ENCODE measurements around the gene AKR1E2.

AKR1E2 gene

DNA sequence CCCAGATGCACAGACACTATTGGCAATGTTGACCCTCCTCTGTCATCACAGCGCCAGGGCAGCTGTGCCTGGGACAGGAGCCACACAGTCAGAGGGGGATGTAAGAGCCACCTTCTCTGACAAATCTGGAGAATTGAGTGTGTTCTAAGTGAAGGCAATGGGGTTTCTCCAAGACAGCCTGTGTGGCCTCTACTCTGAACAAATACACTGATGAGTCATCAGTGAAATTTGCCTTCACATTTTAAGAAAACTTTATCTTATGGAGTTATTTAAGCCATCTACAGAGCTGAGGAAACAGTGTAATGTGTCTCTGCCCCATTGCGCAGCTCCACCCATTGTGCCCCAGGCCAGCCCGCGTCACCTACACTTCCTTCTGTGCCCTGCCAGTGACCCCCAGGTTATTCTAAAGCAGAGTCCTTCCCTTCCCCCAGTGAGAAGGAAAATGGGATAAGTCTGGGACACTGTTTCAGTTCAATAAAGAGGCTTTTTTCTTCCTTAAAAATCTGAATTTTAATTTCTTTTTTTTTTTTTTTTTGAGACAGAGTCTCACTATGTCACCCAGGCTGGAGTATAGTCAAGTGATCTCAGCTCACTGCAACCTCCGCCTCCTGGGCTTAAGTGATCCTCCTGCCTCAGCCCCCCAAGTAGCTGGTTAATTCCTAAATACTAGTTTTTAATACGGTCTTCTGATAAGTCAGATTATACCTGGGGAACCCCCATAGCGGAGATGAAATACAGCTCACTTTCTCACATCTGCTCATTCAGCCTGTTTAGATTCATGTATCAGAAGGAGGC, 21.8 kb downstream of the AKR1E2 start:
- DNase-seq: no peak

DNA sequence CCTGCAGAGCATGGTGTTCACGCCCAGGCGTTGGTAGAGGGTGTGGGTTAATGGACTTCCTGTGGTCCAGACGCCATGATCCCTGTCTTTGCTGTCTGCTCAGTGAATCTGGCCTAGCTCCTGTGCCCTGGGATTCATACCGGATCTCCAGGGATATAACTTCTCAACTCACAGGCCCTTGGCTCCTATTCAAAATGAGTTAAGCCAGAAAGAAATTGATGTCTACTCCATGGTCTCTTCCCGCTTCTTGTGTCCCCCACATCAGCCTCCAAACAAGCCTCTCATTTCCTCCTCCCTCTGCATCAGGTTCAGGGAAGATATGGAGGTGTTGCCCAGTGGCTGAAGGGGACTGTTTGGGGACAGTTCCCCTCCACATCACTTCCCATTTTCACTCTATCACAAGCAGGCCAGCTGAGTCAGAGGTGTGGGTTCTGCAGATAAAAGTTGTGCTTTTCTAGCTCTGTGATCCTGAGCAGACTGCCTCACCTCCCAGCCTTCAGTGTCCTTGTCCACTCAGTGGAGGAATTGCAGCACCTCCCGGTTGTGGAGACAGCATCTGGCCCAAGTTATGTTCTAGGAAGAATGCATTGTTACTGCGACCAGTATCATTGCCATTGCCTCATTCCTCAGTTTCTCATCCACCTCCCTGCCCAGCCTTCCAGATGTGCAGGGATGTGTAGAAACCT, 22.5 kb downstream of the AKR1E2 start:
- DNase-seq: no peak

DNA sequence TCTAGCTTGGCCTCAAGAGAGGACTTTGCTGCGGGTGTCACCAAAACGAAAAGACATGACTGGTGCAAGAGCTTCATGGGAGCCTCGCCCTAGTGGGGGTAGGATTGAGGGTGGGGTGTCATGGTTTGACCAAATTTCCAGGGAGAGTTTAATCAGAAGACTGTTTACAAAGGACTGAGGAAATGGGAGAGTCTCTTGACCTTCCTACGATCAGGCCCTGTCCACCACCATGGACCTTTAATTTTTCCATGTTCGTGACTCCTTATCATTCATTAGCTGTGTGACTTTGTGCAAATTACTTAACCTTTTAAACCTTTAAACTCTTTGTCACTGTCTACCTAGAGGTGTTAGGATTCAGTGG, 23.0 kb downstream of the AKR1E2 start:
- no peak for DNase-seq

DNA sequence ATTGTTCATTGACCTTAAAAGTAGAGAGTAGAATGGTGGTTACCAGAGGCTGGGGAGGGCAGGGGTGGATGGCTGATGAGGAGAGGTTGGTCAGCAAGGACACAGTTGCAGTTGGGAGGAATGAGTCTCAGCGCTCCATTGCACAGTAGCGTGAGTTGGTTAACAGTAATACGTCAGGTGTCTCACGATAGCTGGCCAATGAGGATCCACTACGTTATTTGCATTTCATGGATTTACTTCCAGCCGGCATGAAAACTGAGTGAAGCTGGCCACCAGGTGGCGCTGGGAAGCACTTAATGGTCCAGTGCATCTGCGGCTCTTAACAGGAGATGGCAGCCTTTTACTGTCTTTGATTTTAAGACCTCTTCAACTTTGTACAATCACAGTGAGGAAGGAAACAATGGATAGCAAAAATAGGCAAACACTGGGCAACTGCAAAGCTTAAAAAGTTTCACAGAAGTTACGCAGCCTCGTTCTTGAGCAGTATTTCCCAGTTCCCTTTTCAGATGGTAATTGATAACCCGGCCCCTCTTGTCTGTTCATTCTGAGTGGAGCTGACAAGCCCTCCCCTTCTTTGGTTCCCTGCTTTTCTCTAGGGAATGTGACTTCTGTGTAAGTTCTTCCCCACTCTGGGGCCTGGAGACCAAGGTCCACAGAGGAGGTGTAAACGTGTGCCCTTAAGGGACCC, 23.7 kb downstream of the AKR1E2 start:
- peak; percentile 88 for DNase-seq

DNA sequence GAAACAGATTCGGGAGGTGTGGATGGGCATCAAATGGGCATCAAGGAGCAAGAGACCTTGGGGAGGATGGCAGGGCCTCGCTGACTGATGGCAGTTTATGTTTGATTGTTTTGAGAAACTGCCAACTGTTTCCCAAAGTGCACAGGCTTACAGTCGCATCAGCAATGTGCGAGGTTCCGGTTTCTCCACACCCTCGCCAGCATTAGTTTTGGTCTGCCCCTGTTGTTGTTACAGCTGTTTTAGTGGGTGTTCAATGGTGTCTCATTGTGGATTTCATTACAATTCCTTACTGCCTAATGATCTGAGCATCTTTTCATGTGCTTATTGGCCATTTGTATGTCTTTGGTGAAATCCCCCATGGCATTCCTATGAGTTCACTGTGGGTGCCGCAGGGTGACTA, 24.4 kb downstream of the AKR1E2 start:
- no peak for DNase-seq

DNA sequence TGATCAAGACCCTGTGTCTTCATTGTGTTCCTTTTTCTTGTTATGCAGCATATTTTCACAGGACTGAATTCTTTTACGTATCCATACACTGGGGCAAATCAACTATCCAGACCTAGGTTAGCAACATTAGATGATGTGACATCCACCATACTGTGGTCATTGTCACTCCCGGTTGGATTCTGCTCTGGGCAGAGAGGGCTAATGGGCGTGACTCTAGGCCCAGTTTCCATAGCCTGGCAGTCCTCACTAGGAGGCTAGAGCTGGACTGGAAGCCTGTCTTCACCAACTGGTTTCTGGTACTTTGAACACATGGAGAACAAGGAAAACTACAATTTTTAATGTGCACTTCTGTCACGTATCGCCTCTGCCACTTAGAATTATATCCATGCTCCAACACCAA, 25.2 kb downstream of the AKR1E2 start:
- no peak for DNase-seq

DNA sequence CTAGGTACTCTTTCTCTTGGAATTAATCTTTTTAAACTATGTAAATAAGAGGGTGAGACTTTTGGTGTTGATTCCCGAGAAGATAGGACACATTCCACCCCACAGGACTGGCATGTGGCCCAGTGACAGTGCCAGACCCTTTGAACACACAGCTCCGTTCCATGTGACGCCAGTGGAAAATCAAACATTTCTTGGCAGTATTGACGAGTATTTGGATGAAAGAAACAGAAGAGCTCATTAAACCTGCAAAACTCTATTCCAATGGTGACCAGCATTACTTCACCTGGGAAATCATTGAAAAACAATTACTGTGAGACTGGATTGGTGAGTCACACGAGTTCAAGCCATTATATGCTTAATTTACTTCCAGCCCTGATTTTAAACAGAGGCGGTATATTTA, 25.8 kb downstream of the AKR1E2 start:
- no peak for DNase-seq

DNA sequence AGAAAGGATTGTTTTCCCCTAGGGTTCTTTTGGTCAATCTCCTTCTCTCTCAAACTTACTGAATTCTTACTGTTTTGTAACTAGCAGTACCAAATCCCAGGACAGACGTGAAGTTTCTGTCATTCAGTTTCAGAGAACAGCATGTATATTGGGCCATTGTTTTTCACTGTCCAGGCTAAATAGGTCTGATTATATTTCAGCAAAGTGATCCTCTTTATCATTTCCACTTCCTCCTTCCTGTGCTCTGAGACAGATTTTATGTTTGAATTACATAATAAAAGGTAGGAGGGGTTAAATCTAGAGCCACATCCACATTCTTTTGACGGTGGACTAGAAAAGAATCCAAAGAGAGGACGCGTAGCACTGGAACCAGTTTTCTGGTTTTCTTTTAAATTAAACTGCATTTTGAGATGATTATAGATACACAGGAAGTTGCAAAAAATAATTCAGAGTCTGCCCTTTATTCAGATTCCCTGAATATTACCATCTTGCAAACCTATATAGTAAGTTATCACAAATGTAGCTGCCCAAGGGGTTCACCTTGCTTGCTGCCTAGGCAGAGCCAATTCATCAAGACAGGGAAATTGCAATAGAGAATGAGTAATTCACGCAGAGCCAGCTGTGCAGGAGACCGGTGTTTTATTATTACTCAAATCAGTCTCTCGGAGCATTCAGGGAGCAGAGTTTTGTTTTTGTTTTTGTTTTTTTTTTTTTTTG, 40.1 kb downstream of the AKR1E2 start:
- DNase-seq: no peak

DNA sequence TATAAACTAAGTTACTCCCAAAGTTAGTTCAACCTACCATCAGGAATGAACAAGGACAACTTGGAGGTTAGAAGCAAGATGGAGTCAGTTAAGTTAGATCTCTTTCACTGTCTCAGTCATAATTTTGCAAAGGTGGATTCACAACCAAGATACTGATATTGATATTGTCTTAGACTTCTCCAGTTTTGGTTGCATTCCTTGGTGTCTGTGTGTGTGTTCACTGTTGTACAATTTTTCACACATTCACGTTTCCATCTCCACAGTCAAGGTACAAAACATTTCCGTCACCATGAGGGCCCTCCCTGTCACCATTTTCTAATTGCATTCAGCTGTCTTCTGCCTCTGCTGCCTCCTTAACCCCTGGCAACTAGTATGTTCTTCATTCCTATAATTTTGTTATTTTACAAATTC, 41.1 kb downstream of the AKR1E2 start:
- no peak for DNase-seq

DNA sequence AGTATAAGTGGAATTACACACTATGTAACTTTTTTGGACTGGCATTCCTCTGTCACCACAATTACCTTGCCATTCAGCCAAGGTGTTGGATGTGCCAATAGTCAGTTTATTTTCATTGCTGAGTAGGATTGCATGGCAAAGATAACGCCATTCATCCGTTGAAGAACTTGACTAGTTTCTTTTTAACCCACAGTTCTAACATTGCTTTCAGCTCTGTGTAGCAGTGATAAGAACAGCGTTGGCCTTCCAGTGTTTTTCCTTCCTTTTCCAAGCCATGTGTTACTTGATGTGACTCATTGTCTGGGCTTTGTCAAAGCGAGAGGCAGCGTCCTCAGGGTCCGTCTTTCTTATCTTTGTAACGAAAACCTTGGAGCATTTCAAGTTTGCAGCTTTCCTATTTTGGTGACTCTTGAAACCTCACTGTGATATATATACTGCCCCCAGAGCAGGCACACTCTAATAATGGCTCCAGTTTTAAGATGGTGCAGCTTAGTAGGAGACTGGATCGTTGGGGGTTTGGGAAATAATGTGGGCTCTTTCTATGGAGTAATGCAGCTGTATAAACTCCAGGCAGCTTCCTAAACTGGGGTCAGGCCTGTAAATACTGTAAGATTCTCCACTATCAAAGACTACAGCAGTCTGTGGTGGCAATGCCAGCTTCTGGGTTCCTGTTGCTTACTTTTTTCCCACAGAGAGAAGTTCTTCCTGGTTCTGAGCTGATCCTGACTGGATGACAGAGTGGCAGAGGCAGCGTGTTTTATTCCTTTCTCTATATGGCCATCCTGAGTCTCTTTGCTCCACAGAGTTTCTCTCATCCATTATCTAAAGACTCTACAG, 41.7 kb downstream of the AKR1E2 start:
- DNase-seq: no peak

DNA sequence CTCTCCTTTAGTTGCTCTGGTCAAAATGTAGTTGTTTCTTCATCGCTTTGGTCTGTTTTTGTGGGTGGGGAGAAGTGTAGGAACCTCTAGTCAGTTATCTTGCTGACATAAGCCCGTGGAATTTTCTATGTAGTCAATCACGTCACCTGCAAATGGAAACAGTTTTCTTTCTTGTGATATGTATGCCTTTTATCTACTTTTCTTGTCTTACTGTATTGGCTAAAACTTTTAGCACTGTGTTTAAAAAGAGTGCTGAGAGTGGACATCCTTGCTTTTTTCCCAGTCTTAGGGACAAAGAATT, 42.3 kb downstream of the AKR1E2 start:
- no peak for DNase-seq

DNA sequence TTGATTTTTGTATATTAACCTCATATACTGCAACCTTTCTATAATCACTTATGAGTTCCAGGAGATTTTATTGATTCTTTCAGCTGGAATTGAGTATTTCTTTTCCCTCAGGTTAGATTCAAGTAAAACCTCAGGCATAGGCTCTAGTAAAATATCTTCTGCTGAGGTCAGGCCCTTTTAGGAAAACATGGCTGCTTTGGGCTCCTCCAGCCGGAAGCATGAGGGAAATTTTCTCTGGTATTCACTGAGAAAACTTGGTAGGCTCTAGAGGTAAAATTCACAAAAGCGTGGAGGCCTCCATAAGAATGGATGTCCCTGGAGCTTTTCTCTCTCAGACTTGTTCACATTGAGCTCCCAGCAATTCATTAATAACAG, 56.7 kb downstream of the AKR1E2 start:
- DNase-seq: no peak

DNA sequence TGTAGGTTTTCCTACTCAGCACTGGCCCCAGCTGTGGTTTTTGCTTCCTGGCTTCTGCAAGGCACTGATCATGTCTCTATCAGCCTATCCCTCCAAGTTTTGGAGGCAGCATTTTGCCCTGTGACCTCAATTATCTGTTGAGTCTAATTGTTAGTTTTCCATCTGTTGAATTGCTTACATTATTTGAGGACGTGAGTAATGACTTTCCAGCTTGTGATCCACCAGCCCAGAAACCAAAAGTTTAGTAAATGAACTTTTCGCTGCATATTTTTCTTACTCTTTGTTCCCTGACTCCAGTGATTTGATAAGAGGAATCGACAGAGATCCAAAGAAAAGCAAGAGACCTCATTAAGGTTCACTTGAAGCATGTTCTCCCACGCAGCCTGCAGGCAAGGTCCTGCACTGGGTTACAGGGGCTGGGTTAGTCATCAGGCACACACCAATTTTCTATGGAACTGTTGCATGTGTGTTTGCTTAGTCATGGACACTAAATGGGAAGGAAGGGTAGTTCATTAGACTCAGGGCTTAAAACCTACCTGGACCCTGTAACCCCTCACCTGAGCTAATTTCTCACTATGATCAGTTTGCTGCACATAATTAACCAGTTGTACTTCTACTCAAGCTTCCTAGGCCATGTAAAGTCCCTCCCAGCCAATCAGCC, 57.2 kb downstream of the AKR1E2 start:
- no peak for DNase-seq

DNA sequence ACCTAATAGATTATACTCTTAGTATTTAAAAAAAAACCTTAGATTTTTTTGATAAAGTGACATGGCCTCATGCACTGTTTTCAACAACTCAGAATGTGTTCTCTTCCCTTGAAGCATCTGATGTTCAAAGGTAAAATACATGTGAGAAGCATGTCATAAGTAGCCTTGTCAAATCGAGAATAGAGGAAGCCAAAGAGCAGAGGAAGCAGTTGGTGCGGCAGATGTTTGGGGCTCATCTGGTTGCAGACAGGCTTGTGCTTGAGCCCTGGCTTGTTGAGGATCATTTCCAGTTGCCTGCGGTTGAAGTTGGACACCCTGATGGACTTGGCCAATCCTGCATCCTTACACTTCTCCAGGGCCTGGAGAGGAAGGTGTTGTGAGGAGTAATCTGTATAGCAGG, 59.2 kb downstream of the AKR1E2 start:
- no peak for DNase-seq

DNA sequence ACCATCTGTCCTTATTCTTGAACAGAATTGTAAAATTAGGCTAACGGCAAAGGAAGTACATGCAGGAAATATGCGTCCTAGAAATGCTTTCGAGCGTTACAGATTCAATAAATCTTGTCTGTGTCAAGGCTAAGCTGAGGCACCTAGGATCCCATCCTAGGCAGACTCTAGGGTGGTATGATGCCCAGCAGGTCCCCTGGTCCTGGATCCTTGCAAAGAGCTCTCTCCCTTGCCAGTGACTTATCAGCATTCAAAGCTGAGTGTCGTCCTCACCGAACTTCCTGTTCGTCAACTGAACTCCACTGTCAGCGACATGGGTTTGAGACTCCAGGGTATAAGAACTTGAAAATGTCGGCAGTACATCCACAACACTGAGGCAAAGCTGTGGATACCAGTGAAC, 61.5 kb downstream of the AKR1E2 start:
- no peak for DNase-seq

DNA sequence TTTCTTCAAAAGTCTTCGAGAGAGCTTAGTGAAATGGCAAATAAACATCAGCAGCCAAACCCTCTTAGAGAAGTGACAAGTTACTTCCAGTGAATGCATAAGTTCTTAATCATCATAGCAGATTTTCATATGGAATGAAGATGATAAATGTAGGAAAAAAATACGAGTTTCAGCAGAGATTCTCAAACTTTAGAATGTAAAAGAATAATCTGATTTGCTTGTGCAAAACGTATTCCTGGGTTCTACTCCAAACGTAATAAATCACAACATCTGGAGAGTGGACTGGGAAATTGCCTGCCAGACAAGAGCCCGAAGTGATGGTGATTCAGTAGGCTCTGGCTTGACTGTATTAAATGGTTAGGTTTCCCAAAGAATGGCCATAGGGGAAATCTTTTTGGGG, 62.2 kb downstream of the AKR1E2 start:
- DNase-seq: no peak

DNA sequence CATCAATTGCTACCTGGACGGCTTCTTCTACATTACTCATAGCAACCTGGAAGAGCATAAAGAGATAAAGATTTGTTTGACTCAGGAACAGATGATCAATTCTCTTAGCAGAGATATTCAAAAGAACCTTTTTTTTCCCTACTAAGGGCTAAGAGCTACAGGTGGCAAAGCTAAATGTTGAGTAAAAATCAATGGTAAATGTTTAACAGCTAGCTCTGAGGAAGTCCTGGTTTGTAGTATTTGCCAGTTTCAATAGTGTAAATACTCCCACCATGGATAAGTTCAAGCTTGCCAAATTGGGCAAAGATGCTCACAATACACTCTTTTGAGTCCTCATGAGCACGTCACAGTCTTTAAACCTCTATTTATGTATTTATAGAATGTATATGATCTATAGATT, 64.0 kb downstream of the AKR1E2 start:
- DNase-seq: no peak

DNA sequence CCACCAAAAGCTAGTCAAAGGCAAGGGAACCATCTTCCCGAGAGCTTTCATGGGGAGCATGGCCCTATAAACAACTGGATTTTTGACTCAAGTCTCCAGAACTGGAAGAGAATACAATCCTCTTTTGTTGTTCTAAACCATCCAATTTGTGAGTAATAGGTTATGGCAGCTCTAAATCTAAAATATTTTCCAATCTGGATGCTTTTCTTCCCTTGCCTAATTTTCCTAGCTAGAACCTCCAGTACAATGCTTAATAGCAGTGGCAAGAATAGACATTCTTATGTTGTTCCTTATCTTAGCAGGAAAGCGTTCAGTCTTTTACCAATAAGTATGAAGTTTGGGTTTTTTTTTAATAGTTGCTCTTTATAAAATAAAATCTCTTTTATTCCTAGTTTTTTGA, 66.7 kb downstream of the AKR1E2 start:
- no peak for DNase-seq

DNA sequence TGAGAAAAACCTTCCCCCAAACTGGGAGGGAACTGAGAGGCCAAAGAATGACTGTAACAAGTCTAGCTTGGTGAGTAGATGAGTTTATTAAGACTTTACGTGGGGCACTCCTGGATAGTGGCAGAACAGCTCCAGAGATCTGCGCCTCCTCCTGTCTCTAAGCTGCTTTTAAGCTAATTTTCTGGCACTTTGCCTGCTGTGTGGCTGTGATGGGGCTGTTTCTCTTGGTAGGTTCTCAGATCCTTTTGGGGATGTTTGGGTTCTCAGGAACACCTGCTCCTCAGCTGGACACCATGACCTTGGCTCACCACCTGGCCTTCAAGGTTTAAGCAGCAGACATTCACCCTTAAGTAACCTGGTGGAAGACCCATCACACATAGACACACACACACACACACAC, 68.3 kb downstream of the AKR1E2 start:
- DNase-seq: peak; percentile 72

All from NCI-H82 (cell line).